ENCODE results near the gene TNFRSF25.

GRCh38 chr1:6467744-6468688 lies 2.0 kb upstream of the TNFRSF25 start:
- TF ChIP-seq, protein P1, sequence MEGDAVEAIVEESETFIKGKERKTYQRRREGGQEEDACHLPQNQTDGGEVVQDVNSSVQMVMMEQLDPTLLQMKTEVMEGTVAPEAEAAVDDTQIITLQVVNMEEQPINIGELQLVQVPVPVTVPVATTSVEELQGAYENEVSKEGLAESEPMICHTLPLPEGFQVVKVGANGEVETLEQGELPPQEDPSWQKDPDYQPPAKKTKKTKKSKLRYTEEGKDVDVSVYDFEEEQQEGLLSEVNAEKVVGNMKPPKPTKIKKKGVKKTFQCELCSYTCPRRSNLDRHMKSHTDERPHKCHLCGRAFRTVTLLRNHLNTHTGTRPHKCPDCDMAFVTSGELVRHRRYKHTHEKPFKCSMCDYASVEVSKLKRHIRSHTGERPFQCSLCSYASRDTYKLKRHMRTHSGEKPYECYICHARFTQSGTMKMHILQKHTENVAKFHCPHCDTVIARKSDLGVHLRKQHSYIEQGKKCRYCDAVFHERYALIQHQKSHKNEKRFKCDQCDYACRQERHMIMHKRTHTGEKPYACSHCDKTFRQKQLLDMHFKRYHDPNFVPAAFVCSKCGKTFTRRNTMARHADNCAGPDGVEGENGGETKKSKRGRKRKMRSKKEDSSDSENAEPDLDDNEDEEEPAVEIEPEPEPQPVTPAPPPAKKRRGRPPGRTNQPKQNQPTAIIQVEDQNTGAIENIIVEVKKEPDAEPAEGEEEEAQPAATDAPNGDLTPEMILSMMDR (IDR thresholded peaks at IDR 0.05; ENCODE audit: control extremely low read depth in 1 of 3, insufficient read depth in 1 of 3, low read depth in 1 of 3, low read length in 3 of 3), result no peak
- no peak for TF ChIP-seq EP300 (IDR thresholded peaks at IDR 0.05; ENCODE audit: borderline replicate concordance in 1 of 2, low read depth in 2 of 2, low read length in 2 of 2)
- no peak for TF ChIP-seq GABPA (IDR thresholded peaks at IDR 0.05; ENCODE audit: borderline replicate concordance, insufficient read depth, low read length)
- TF ChIP-seq EZH2 (IDR thresholded peaks at IDR 0.05; ENCODE audit: low read depth, low read length, severe bottlenecking), result no peak

Data from H1 (cell line).